ENCODE measurements around the gene DENND5B.
"Not testable (repeated sequence)": the region's sequence is repeated elsewhere in the genome, so short reads cannot be mapped to it uniquely, and the experiment has no call there.

Gene DENND5B

GRCh38 chr12:31590642-31591379 is at the start of gene DENND5B:
TSS of gene DENND5B (minus strand) at chr12:31591136. CDS start at chr12:31590832, 304 bp downstream.
- no peak for DNase-seq (ENCODE audit: low spot score)

GRCh38 chr12:31634620-31635019 is 43.7 kb upstream of the DENND5B start:
- no peak for DNase-seq (ENCODE audit: low spot score)

GRCh38 chr12:31633464-31633863 is 42.5 kb upstream of the DENND5B start:
- no peak for DNase-seq (ENCODE audit: low spot score)

- no peak for DNase-seq (ENCODE audit: low spot score)
Measured at GRCh38 chr12:31631809-31632208, 40.9 kb upstream of the DENND5B start.

GRCh38 chr12:31631023-31631724 is 40.2 kb upstream of the DENND5B start:
- no peak for DNase-seq (ENCODE audit: low spot score)

- DNase-seq (ENCODE audit: low spot score): no peak
Measured at GRCh38 chr12:31629756-31630732, 39.1 kb upstream of the DENND5B start.

- no peak for DNase-seq (ENCODE audit: low spot score)
Measured at GRCh38 chr12:31627456-31628054, 36.6 kb upstream of the DENND5B start.

- DNase-seq (ENCODE audit: low spot score): no peak
Measured at GRCh38 chr12:31626270-31626995, 35.5 kb upstream of the DENND5B start.

GRCh38 chr12:31622038-31622437 is 31.1 kb upstream of the DENND5B start:
- no peak for DNase-seq (ENCODE audit: low spot score)

GRCh38 chr12:31620311-31620710 is 29.4 kb upstream of the DENND5B start:
- DNase-seq (ENCODE audit: low spot score): no peak

GRCh38 chr12:31618228-31619025 is 27.5 kb upstream of the DENND5B start:
- no peak for DNase-seq (ENCODE audit: low spot score)

- no peak for DNase-seq (ENCODE audit: low spot score)
Measured at GRCh38 chr12:31612819-31613218, 21.9 kb upstream of the DENND5B start.

GRCh38 chr12:31608299-31608698 is 17.4 kb upstream of the DENND5B start:
- DNase-seq (ENCODE audit: low spot score): not testable (repeated sequence)

GRCh38 chr12:31605531-31605930 is 14.6 kb upstream of the DENND5B start:
- no peak for DNase-seq (ENCODE audit: low spot score)

GRCh38 chr12:31603546-31604009 is 12.6 kb upstream of the DENND5B start:
- no peak for DNase-seq (ENCODE audit: low spot score)

- DNase-seq (ENCODE audit: low spot score): no peak
Measured at GRCh38 chr12:31600750-31601149, 9.8 kb upstream of the DENND5B start.

- no peak for DNase-seq (ENCODE audit: low spot score)
Measured at GRCh38 chr12:31600252-31600651, 9.3 kb upstream of the DENND5B start.

GRCh38 chr12:31599053-31599452 is 8.1 kb upstream of the DENND5B start:
- DNase-seq (ENCODE audit: low spot score): no peak

- DNase-seq (ENCODE audit: low spot score): no peak
Measured at GRCh38 chr12:31597066-31597465, 6.1 kb upstream of the DENND5B start.

- DNase-seq (ENCODE audit: low spot score): no peak
Measured at GRCh38 chr12:31594681-31595080, 3.7 kb upstream of the DENND5B start.
